Measurements from ENCODE around the gene GPR146.

- no peak for TF ChIP-seq EP300 (IDR thresholded peaks at IDR 0.05)
- TF ChIP-seq CTCF (IDR thresholded peaks at IDR 0.05) = no peak
- TF ChIP-seq POLR2A (IDR thresholded peaks at IDR 0.05) = no peak
- no peak for TF ChIP-seq POLR2AphosphoS5 (IDR thresholded peaks at IDR 0.05)
Observed at GRCh38 chr7:1058821-1059199, 14.5 kb downstream of the GPR146 start.
